ENCODE measurements around the gene PSMB2. TPM values are rescaled to one million over a fixed set of nuclear protein-coding genes. Genes with fewer than 3 reads are reported as not detected.

Gene PSMB2
- total and polyA plus RNA-seq, 2 of the 8 experiments (the other 6 are each of a cell fraction or from before 2014, with no cell fraction given) = 91.4 to 101 TPM

DNA sequence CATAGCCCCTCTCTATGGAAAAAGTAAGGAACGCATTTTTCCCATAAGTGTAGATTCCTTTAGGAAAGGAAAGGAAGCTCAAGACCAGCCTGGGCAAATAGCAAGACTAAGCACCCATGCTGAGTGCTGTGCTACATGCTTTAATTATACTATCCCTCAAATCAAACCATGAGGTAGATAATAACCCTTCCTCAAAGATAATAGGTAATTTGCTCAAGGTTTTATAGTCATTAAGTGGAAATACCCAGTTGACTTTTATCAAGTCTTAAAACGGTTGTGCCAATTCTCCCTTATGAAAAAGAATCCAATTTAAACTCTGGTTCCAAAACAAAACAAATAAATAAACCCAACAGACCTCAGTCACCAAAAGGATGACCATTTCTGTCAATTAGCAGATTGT is 87.5 kb downstream of the PSMB2 start:
- Histone ChIP-seq H3K9me3 (ENCODE audit: insufficient read depth in 2 of 2, low read depth in 1 of 2, low read length in 1 of 2) (no peaks in the 10 kb centered on the region), H3K36me3 (ENCODE audit: control insufficient read depth in 2 of 4, insufficient read depth in 4 of 4, low read length in 3 of 4) (peaks cover 0 to 45% (median 8%) of the 10 kb centered on the region in 4 experiments; a peak in 3 of 8 replicates), H3K4me1 (replicated peaks in 1 of 4; ENCODE audit: control insufficient read depth in 3 of 4, insufficient read depth in 4 of 4, low read length in 3 of 4) (peaks cover 7 to 20% (median 16%) of the 10 kb centered on the region in 4 experiments; a peak in 6 of 7 replicates), H4K8ac (ENCODE audit: extremely low read depth, insufficient read depth, low read length) (no peak overlapping the region), H2BK120ac (replicated peaks; ENCODE audit: low read depth, low read length) (no peak overlapping the region), H2BK15ac (ENCODE audit: low read length) (no peak overlapping the region), H3K56ac (replicated peaks; ENCODE audit: insufficient read length, low read depth, low read length) (no peak overlapping the region), H3K27me3 (replicated peaks in 1 of 4; ENCODE audit: control insufficient read depth in 3 of 4, extremely low read depth in 1 of 4, insufficient read depth in 3 of 4, low read length in 3 of 4) (no peaks in the 10 kb centered on the region), H2AK5ac (ENCODE audit: low read depth, low read length) (no peak overlapping the region), H4K91ac (replicated peaks; ENCODE audit: insufficient read length, low read length) (no peak overlapping the region), H2BK5ac (ENCODE audit: low read depth, low read length) (no peak overlapping the region; the same call in 1 of the 2 replicates), H3K23me2 (ENCODE audit: low read depth, low read length) (peaks cover 5% of the 10 kb centered on the region; the same call in 1 of the 2 replicates), H3K4me3 (ENCODE audit: extremely low read depth in 1 of 4, insufficient read depth in 2 of 4, low read depth in 3 of 4, low read length in 4 of 4) (peak overlapping the region; percentile 12 to 72 (median 28); a peak in 4 of 8 replicates), H4K5ac (ENCODE audit: insufficient read length, low read depth, low read length) (peak overlapping the region; percentile 94), H3K4me2 (ENCODE audit: insufficient read depth in 1 of 2, low read depth in 2 of 2, low read length in 2 of 2) (peak overlapping the region; percentile 85 to 92), H4K20me1 (replicated peaks in 1 of 2; ENCODE audit: control insufficient read depth in 1 of 2, insufficient read depth in 2 of 2, low read length in 2 of 2) (no peaks in the 10 kb centered on the region), H3K23ac (ENCODE audit: insufficient read length) (no peak overlapping the region), H3K79me1 (ENCODE audit: low read depth, low read length) (no peaks in the 10 kb centered on the region; the same call in 1 of the 2 replicates), H2BK12ac (ENCODE audit: low read depth, low read length) (no peak overlapping the region), H3K18ac (ENCODE audit: extremely low read depth, low read length) (peak overlapping the region; percentile 80; the same call in 1 of the 2 replicates), H3K4ac (replicated peaks; ENCODE audit: insufficient read length, low read depth, low read length) (no peak overlapping the region), H2BK20ac (ENCODE audit: low read length) (no peak overlapping the region), H3K27ac (ENCODE audit: low read depth, low read length) (peak overlapping the region; percentile 67; the same call in 1 of the 2 replicates), H3K9ac (replicated peaks in 1 of 4; ENCODE audit: extremely low read depth in 1 of 4, low read depth in 3 of 4, low read length in 3 of 4) (no peak overlapping the region), H2AFZ (ENCODE audit: low read length) (no peak overlapping the region), H3K79me2 (ENCODE audit: control insufficient read depth in 1 of 2, insufficient read depth in 2 of 2, low read length in 2 of 2) (peaks cover 4 to 73% of the 10 kb centered on the region in 2 experiments; a peak in 3 of 4 replicates), H3K14ac (ENCODE audit: insufficient read length) (no peak overlapping the region)
- ChIA-PET POLR2A (ENCODE audit: partially characterized antibody) (interaction anchor here (0.7 to 1.5 kb wide), 3 partner anchors 9 to 30 kb away, joined by 3 to 5 read pairs (median 4); no protein-coding TSS in a partner anchor), CTCF (ENCODE audit: partially characterized antibody) (interaction anchor here (2.4 kb wide), 1 partner anchor 11 kb away, joined by 11 read pairs; no protein-coding TSS in a partner anchor)
- FAIRE-seq (no peak), DNase-seq (ENCODE audit: low read depth in 1 of 2, low spot score in 2 of 2) (no peak)
- 55% methylated on average over 2 of the region's 2 CpGs; no CpG with 5 or more reads in 1 of the 2 experiments for WGBS, 2 experiments (ENCODE audit: extremely low coverage in 1 of 2, insufficient coverage in 1 of 2, insufficient read length in 1 of 2, insufficient replicate concordance in 2 of 2, low coverage in 1 of 2, low lambda C conversion rate in 2 of 2, missing lambda C conversion rate in 1 of 2)
- no peak for TF ChIP-seq BACH1 (IDR thresholded peaks at IDR 0.05; ENCODE audit: low read length)

Measured in H1 (cell line).